ENCODE data around the gene C16orf54.
"Not testable (repeated sequence)": the region's sequence is repeated elsewhere in the genome, so short reads cannot be mapped to it uniquely, and the experiment has no call there.

The C16orf54 gene

GRCh38 chr16:29769507-29769906, 23.7 kb upstream of the C16orf54 start:
- DNase-seq (ENCODE audit: low spot score): no peak

GRCh38 chr16:29767062-29767461, 21.3 kb upstream of the C16orf54 start:
- no peak for DNase-seq (ENCODE audit: low spot score)

GRCh38 chr16:29766571-29766970, 20.8 kb upstream of the C16orf54 start:
- no peak for DNase-seq (ENCODE audit: low spot score)

- DNase-seq (ENCODE audit: low spot score): no peak
Observed at GRCh38 chr16:29765167-29766032, 19.6 kb upstream of the C16orf54 start.

- DNase-seq (ENCODE audit: low spot score): no peak
Observed at GRCh38 chr16:29763326-29763725, 17.5 kb upstream of the C16orf54 start.

- DNase-seq (ENCODE audit: low spot score): no peak
Observed at GRCh38 chr16:29761882-29762281, 16.1 kb upstream of the C16orf54 start.

- not testable (repeated sequence) for DNase-seq (ENCODE audit: low spot score)
Observed at GRCh38 chr16:29761280-29761651, 15.5 kb upstream of the C16orf54 start.

GRCh38 chr16:29760567-29761279, 14.9 kb upstream of the C16orf54 start:
- DNase-seq (ENCODE audit: low spot score): no peak

- no peak for DNase-seq (ENCODE audit: low spot score)
Observed at GRCh38 chr16:29757950-29758466, 12.2 kb upstream of the C16orf54 start.

GRCh38 chr16:29757086-29757485, 11.3 kb upstream of the C16orf54 start:
- not testable (repeated sequence) for DNase-seq (ENCODE audit: low spot score)

GRCh38 chr16:29756654-29757053, 10.9 kb upstream of the C16orf54 start:
- no peak for DNase-seq (ENCODE audit: low spot score)

- DNase-seq (ENCODE audit: low spot score): no peak
Observed at GRCh38 chr16:29753516-29753915, 7.7 kb upstream of the C16orf54 start.

GRCh38 chr16:29748760-29749149, 3.0 kb upstream of the C16orf54 start:
- not testable (repeated sequence) for DNase-seq (ENCODE audit: low spot score)

GRCh38 chr16:29747947-29748759, 2.4 kb upstream of the C16orf54 start:
- DNase-seq (ENCODE audit: low spot score): no peak

GRCh38 chr16:29746518-29746917, 728 bp upstream of the C16orf54 start:
- not testable (repeated sequence) for DNase-seq (ENCODE audit: low spot score)

GRCh38 chr16:29745121-29745852, 503 bp downstream of the C16orf54 start:
- peak; percentile 4 for DNase-seq (ENCODE audit: low spot score)

- no peak for DNase-seq (ENCODE audit: low spot score)
Observed at GRCh38 chr16:29744541-29745101, 1.2 kb downstream of the C16orf54 start.

- DNase-seq (ENCODE audit: low spot score): no peak
Observed at GRCh38 chr16:29743827-29744531, 1.8 kb downstream of the C16orf54 start.

- no peak for DNase-seq (ENCODE audit: low spot score)
Observed at GRCh38 chr16:29743475-29743826, 2.3 kb downstream of the C16orf54 start.

- no peak for DNase-seq (ENCODE audit: low spot score)
Observed at GRCh38 chr16:29742683-29743275, 3.0 kb downstream of the C16orf54 start.
